G401 (cell line): ENCODE data around the gene ASGR1. TPM values are rescaled to one million over a fixed set of nuclear protein-coding genes. Genes with fewer than 3 reads are reported as not detected.
A peak's percentile ranks its signal among the peaks of the same experiment; 100 is the strongest.
"Not testable (repeated sequence)": the region's sequence is repeated elsewhere in the genome, so short reads cannot be mapped to it uniquely, and the experiment has no call there.

Experiments
- DNase-seq: peaks from one replicate; pipeline ENCODE4 v3.0.0-alpha.2; 2015; ENCODE audit warnings: low spot score
- in situ Hi-C: cut with HindIII; loops from 2 replicates; pipeline ENCODE4 v1.10.0; 2016; ENCODE audit warnings: low sequenced_read_pairs, mixed read lengths
- total RNA-seq: library from RNA; depleted of rRNA; stranded (reverse); fragments of >200 nt; shearing (Covaris generic); gene quantifications from 2 replicates; pipeline ENCODE4 v1.2.3, GENCODE V29; 2014

Gene ASGR1
- total RNA-seq, 1 experiment from 2014 or later: 7.1 TPM

DNA sequence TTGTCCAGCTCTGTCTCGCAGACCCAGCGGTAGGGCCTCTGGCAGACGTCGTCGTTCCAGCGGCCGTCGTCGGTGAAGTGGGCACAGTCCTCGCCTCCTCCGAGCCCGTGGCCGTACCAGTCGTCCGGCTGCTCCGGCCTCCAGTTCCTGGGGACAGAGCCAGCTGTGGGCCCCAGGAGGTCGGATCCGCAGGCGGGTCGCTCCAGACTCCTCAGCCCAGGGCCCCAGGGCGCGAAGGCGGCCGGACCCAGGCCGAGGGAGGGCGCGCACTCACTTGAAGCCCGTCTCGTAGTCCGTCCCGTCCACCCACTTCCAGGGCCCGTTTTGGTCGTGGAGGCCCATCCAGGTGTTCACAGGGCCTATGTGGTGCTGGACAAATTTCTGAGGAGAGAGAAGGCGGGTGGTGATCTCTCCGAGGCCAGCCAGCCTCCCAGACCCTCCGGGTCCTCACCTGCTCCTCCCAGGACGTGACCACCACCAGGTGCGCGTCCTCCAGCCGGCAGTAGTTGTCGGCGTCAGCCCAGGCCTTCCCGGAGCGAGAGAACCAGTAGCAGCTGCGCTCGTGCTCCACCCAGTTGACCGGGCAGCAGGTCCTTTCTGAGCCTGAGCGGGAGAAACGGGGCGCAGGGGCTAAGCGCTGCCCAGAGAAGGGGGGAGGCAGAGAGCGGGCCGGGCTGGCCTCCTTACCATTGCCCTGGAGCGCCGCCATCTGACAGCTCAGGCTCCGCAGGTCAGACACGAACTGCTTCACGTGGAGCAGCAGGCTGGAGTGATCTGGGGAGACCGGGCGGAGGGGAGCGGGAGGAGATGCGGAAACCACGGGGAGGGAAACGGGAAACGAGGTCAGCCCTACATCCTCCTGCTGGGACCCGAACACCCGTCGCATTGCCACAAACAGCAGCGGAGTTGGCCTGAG lies 5.2 kb downstream of the ASGR1 start:
- peak; percentile 84 for DNase-seq

GRCh38 chr17:7172522-7173191 lies 6.5 kb downstream of the ASGR1 start:
- in situ Hi-C loops, DNase-seq: not testable (repeated sequence)

More for the DNA sequence above, 5.2 kb downstream of the ASGR1 start:
- in situ Hi-C loops: no loop called here

DNA sequence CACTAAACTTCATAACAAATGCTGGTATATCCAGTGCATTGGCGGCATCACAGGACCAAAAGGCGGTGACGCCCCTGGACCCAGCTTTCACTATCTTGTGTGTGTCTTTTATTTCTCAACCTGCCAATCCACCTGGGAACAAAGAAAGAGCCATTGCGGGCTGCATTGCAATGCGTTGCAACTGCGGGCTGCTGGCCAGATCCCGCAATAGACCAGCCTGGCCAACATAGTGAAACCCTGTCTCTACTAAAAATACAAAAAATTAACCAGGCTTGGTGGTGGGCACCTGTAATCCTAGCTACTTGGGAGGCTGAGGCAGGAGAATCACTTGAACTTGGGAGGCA lies 9.6 kb downstream of the ASGR1 start:
- DNase-seq, in situ Hi-C loops: not testable (repeated sequence)

DNA sequence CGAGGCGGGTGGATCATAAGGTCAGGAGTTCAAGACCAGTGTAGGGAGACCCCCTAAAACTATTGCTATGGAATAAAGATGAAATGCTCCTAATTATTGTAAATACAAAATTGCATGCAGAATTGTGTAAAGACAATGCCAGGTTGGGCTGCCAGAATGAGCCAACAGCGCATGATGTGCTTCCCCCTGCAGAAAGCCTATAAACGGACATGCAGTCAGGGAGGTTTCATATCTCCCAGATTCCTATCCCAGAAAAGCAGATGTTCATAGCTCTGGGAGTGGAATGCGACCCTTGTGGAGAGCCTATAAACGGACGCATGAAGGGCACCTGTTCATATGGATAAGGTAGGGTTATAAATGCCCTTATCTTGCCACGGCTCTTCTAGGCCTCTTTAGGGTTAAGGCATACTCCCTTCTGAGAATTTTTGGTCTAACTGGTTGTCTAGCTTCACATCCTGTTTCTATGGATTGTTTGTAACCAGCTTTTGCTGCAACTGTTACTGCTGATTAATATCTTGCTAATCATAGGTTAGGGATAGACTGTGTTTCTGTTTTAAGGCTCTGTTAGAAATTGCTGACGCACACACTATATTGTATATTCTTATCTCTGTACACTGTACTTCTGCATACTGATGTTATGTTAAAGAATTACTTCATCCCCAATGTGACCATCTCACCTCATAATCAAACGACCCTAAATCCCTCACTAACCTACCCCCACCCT lies 10.2 kb downstream of the ASGR1 start:
- DNase-seq, in situ Hi-C loops: not testable (repeated sequence)

GRCh38 chr17:7167832-7168231 lies 11.3 kb downstream of the ASGR1 start:
- in situ Hi-C loops: no loop called here
- DNase-seq: no peak

DNA sequence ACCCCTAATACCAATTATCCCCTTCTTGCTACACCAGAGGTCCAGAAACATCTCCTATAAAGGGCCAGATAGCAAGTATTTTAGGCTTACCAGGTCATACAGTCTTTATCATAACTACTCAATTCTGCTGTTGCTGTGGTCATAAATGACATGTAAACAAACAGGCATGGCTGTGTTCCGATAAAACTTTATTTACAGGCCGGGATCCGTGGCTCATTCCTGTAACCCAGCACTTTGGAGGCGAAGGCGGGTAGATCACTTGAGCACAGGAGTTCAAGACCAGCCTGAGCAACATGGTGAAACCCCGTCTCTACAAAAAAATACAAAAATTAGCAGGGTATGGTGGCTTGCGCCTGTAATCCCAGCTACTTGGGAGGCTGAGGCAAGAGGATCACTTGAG lies 12.3 kb downstream of the ASGR1 start:
- in situ Hi-C loops: no loop called here

DNA sequence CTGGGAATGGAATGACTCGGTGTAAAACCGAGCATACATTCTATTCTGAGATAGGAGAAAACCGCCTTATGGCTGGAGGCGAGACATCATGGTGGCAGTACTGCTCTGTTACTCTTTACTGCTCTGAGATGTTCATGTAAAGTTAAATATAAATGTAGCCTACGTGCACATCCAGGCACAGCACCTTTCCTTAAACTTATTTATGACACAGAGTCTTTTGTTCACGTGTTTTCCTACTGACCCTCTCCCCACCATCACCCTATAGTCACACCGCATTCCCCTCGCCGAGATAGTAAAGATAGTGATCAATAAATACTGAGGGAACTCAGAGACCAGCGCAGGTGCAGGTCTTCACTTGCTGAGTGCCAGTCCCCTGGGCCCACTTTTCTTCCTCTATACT lies 19.6 kb downstream of the ASGR1 start:
- DNase-seq, in situ Hi-C loops: not testable (repeated sequence)

More for the DNA sequence above, 12.3 kb downstream of the ASGR1 start:
- no peak for DNase-seq

DNA sequence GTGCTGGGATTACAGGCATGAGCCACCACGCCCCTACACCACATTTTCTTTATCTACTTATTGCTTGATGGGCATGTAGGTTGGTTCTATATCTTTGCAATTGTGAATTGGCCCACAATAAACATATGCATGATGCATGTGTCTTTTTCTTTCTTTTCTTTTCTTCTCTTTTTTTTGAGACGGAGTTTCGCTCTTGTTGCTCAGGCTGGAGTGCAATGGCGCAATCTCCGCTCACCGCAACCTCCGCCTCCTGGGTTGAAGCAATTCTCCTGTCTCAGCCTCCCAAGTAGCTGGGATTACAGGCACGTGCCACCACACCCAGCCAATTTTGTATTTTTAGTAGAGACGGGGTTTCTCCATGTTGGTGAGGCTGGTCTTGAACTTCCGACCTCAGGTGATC lies 20.7 kb downstream of the ASGR1 start:
- in situ Hi-C loops, DNase-seq: not testable (repeated sequence)

GRCh38 chr17:7156342-7156940 lies 22.7 kb downstream of the ASGR1 start:
- in situ Hi-C loops: no loop called here
- no peak for DNase-seq

DNA sequence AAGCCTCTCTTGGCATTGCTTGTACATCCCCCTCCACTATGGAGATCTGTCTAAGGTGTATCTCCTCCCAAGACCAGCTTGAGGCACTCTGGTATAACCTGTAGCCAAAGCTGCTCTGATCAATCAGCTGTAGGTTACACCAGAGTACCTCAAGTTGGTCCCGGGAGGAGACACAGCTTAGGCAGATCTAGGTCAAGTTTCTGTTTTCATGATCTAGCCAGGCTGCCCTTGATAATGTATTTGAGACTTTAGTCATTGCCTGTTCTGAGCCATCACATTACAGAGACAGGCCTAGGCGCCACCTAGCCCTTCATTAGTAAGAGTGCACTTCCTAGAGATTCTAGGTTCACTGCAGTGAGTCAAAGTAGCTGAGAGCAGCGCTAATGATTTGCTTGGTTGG lies 31.4 kb downstream of the ASGR1 start:
- DNase-seq: no peak
- in situ Hi-C loops: no loop called here

DNA sequence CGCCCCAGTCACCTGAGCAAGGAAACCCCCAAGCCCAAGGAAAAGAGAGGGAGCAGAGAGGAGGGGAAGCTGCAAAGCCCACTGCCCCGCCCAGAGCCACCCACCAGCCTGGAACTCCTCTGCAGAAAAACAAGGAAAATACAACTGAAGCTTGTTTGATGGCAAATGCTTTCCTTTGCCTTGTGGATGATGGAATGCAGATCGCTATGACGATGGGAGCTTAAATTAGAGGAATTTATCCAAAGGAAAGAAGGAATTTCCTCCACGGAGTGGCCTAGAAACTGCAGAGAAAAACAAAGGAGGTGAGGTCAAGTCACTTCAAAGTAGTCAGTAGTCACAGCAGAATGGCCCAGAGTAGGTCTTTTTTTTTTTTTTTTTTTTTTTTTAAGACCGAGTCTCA lies 33.1 kb downstream of the ASGR1 start:
- in situ Hi-C loops: no loop called here
- DNase-seq: no peak

DNA sequence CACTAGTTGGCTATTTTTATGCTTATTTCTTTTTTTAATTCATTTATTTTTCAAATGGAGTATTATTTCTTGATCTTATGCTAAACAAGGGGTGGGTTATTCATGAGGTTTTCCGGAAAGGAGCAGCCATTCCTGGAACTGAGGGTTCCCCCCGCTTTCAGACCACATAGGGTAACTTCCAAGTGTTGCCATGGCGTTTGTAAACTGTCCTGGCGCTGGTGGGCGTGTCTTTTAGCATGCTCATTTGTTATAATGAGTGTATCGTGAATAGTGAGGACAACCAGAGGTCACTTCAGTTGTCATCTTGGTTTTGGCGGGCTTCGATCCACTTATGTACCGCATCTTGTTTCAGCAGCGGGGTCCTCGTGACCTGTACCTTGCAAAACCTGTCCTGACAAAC lies 35.0 kb downstream of the ASGR1 start:
- in situ Hi-C loops: no loop called here
- DNase-seq: no peak

- DNase-seq: no peak
- in situ Hi-C loops: no loop called here
Observed at GRCh38 chr17:7141824-7142223, 37.3 kb downstream of the ASGR1 start.

DNA sequence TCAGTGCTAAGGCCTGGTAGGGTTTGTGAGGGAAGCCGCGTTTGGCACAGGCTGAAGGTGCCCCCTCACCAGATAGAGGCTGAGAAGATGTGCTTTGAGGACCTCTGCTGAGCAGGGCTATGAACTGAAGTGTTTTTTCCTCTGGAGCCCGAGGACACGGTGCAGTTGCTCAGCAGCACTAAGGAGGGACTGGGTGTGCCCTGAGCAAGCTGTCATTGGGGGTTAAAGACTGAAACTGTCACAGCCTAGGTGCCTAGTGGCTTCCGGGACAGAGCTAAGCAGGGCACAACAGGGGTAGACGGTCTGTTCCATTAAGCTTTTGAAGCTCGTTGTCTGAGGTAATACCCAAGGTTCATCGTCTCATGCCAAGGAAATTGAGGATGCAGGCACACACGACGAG lies 39.8 kb downstream of the ASGR1 start:
- DNase-seq: no peak
- in situ Hi-C loops: no loop called here

- DNase-seq: no peak
- in situ Hi-C loops: no loop called here
Observed at GRCh38 chr17:7138800-7139381, 40.3 kb downstream of the ASGR1 start.

DNA sequence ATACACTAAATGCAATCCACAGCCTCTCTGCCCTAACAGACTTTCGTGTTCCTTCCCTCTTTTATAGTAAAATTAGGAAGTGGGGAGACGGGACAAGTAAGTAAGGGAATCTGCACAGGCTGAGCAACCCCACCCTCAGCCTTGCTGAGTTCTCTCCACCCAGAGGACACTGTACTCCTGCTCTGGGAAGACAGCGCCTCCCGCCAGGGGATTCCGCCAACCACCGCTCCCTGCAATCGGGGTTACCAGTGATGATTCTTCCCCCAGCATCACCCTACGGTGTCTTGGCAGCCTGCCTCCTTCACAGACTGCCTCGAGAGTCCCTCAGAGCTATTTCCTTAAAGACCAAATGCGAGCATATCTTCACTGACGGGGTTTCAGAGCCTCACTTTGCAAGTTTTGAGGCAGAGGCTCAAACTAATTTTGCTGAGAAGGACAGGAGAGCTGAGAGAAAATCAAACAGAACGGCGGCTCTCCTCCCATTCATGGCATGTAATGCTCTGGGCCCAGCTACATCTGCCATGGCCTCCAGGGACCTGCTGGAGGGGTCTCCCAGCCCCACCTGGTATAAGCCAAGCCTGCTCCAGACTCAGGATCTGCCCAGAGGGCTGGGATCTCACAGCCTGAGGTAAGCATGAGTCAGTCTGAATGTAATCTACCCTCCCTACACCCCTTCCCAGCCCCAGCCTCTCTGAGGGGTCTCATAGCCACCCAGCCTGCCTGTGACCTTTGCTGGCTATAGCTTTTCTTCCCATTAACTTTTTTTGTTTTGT lies 41.8 kb downstream of the ASGR1 start:
- in situ Hi-C loops: no loop called here
- no peak for DNase-seq

- peak; percentile 79 for DNase-seq
- in situ Hi-C loops: no loop called here
Observed at GRCh38 chr17:7136266-7136877, 42.8 kb downstream of the ASGR1 start.

DNA sequence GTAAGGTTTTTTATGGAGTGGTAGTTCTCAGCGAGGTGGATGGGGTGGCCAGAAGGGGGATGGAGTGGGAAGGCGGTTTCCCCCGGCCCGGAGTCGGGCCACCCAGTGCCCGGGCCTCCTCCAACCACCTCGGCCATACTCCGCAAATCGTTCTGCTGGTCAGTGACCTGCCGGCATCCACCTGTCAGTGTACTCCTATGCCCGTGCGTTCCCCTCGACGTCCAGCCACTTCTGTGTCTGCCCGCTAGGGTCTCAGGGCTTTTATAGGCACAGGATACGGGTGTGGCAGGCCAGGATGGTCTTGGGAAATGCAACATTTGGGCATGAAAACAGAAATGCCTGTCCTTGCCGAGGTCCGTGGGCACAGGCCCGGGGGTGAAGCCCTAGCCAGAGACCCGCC lies 45.3 kb downstream of the ASGR1 start:
- no peak for DNase-seq
- in situ Hi-C loops: no loop called here
